Measurements from ENCODE around the gene GNA14. TPM values are rescaled to one million over a fixed set of nuclear protein-coding genes. Genes with fewer than 3 reads are reported as not detected.

GNA14 gene
- total RNA-seq, 1 experiment from 2014 or later, result 0.37 TPM

- peaks cover 11 to 25% of the 10 kb centered on the region in 2 experiments for H3K4me1 Mint-ChIP-seq
- Histone ChIP-seq H2BK15ac (ENCODE audit: low read depth, low read length) (no peak overlapping the region), H3K14ac (ENCODE audit: insufficient read depth, low read length) (no peak overlapping the region), H4K91ac (ENCODE audit: insufficient read length, low read depth, low read length) (no peak overlapping the region), H3K79me2 (ENCODE audit: insufficient read depth, low read length) (no peaks in the 10 kb centered on the region), H3K4me2 (ENCODE audit: insufficient read depth, insufficient read length, low read length) (no peak overlapping the region), H3K4ac (ENCODE audit: low read depth, low read length) (no peak overlapping the region), H3K23ac (ENCODE audit: insufficient read length, low read depth, low read length) (no peak overlapping the region), H3K79me1 (ENCODE audit: insufficient read depth, low read depth, low read length, poor library complexity, severe bottlenecking) (no peaks in the 10 kb centered on the region), H2BK120ac (ENCODE audit: low read depth, low read length, poor library complexity, severe bottlenecking) (no peak overlapping the region), H2BK12ac (ENCODE audit: insufficient read length, low read depth, low read length) (no peak overlapping the region), H4K8ac (replicated peaks; ENCODE audit: insufficient read length, low read depth, low read length) (no peak overlapping the region), H3K9me3 (ENCODE audit: control insufficient read depth, low read depth, low read length) (no peaks in the 10 kb centered on the region), H3K56ac (ENCODE audit: insufficient read length, low read depth, low read length) (no peak overlapping the region), H4K5ac (ENCODE audit: insufficient read length, low read depth, low read length) (no peak overlapping the region), H3K27ac (ENCODE audit: insufficient read length, low read depth, low read length) (no peak overlapping the region), H2BK5ac (ENCODE audit: insufficient read length, low read length) (no peak overlapping the region), H2BK20ac (ENCODE audit: low read depth, low read length, poor library complexity, severe bottlenecking) (no peak overlapping the region), H3K9ac (ENCODE audit: extremely low read depth, insufficient read length, low read length) (no peak overlapping the region), H3K18ac (ENCODE audit: insufficient read length, low read depth, low read length) (no peak overlapping the region), H4K20me1 (ENCODE audit: control insufficient read depth, insufficient read depth, insufficient read length) (no peaks in the 10 kb centered on the region), H3K27me3 (ENCODE audit: insufficient read depth, low read length) (no peaks in the 10 kb centered on the region), H3K23me2 (ENCODE audit: insufficient read length, low read depth, low read length, poor library complexity, severe bottlenecking) (no peaks in the 10 kb centered on the region), H3K4me1 (ENCODE audit: insufficient read depth, low read length) (no peaks in the 10 kb centered on the region), H2AK5ac (ENCODE audit: insufficient read length, low read length) (no peak overlapping the region), H3T11ph (ENCODE audit: low read length) (no peak overlapping the region), H2AFZ (ENCODE audit: low read length) (no peak overlapping the region)
- TF ChIP-seq CTCF (conservative IDR thresholded peaks at IDR 0.05), result no peak
- H3K36me3 Mint-ChIP-seq (ENCODE audit: insufficient read depth in 1 of 3, low read depth in 3 of 3), result peaks cover 0 to 8% (median 8%) of the 10 kb centered on the region in 3 experiments; a peak in 3 of 7 replicates
- DNase-seq, result no peak
- peaks cover 5 to 11% of the 10 kb centered on the region in 2 experiments for H3K9me3 Mint-ChIP-seq
- H3K4me3 Mint-ChIP-seq, result no peak overlapping the region
- H3K27ac Mint-ChIP-seq, result no peak overlapping the region
- H3K27me3 Mint-ChIP-seq (ENCODE audit: low read depth), result no peaks in the 10 kb centered on the region
- WGBS (ENCODE audit: extremely low coverage, insufficient read length, low lambda C conversion rate), result no CpG with 5 or more reads among the region's 3 CpGs
Observed at GRCh38 chr9:77454663-77455062, 193.5 kb downstream of the GNA14 start.
